Measurements from ENCODE around the gene TJP2. TPM values are rescaled to one million over a fixed set of nuclear protein-coding genes. Genes with fewer than 3 reads are reported as not detected.

The TJP2 gene
- total RNA-seq, 3 donors from 2014 or later (not counting 1 experiment from before 2014, with no cell fraction given), result 6.8 to 10.0 (median 9.6) TPM

GRCh38 chr9:69272212-69272611 lies 98.1 kb downstream of the TJP2 start:
- no peak overlapping the region for H3K27ac Mint-ChIP-seq
- DNase-seq (no peak), ATAC-seq (no peak)
- Histone ChIP-seq H3K4me3 (ENCODE audit: low read length) (no peak overlapping the region), H3K36me3 (ENCODE audit: control insufficient read depth, insufficient read depth, low read length) (no peaks in the 10 kb centered on the region), H3K4me1 (ENCODE audit: control insufficient read depth, insufficient read depth, low read length) (no peaks in the 10 kb centered on the region), H3K27me3 (ENCODE audit: control insufficient read depth, insufficient read depth, low read length) (no peaks in the 10 kb centered on the region), H3K9me3 (ENCODE audit: control insufficient read depth, insufficient read depth, low read length) (no peaks in the 10 kb centered on the region), H3K27ac (ENCODE audit: low read length) (no peak overlapping the region)
- H3K27me3 Mint-ChIP-seq (ENCODE audit: low read depth in 2 of 2), result peaks cover 0 to 2% of the 10 kb centered on the region in 2 donors
- H3K4me1 Mint-ChIP-seq, result no peaks in the 10 kb centered on the region
- WGBS (ENCODE audit: insufficient coverage), result 71% methylated on average over 1 of the region's 1 CpG
- no peaks in the 10 kb centered on the region for H3K36me3 Mint-ChIP-seq
- peaks cover 0 to 2% of the 10 kb centered on the region in 2 donors for H3K9me3 Mint-ChIP-seq
- intact Hi-C loops (cut with micrococcal nuclease), result no loop called here
- TF ChIP-seq, protein P1, sequence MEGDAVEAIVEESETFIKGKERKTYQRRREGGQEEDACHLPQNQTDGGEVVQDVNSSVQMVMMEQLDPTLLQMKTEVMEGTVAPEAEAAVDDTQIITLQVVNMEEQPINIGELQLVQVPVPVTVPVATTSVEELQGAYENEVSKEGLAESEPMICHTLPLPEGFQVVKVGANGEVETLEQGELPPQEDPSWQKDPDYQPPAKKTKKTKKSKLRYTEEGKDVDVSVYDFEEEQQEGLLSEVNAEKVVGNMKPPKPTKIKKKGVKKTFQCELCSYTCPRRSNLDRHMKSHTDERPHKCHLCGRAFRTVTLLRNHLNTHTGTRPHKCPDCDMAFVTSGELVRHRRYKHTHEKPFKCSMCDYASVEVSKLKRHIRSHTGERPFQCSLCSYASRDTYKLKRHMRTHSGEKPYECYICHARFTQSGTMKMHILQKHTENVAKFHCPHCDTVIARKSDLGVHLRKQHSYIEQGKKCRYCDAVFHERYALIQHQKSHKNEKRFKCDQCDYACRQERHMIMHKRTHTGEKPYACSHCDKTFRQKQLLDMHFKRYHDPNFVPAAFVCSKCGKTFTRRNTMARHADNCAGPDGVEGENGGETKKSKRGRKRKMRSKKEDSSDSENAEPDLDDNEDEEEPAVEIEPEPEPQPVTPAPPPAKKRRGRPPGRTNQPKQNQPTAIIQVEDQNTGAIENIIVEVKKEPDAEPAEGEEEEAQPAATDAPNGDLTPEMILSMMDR (IDR thresholded peaks at IDR 0.05), result no peak
- H3K4me3 Mint-ChIP-seq, result no peak overlapping the region

DNA sequence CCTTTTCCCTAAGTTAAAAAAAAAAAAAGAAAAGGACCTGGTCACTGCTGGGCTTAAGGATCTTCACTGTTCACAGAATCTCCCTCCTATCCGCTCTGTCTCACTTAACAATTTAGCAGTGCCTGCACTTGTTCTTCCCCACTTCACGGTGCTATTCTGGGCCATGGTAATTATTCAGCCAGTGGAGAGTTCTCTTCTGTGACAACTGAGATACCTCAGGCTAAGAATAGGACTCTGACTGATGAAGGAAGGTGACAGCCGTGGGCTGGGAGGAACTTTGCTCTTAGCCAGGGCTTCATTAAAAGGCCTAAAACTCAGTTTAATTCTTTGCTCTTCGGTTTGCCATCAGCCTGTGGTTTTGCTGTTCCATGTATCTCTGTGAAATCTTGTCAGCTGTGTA lies 99.1 kb downstream of the TJP2 start:
- no peak overlapping the region for H3K4me3 Mint-ChIP-seq
- WGBS (ENCODE audit: insufficient coverage), result 75% methylated on average over 3 of the region's 4 CpGs

GRCh38 chr9:69276775-69277174 lies 102.7 kb downstream of the TJP2 start:
- no peaks in the 10 kb centered on the region for H3K4me1 ChIP-seq (ENCODE audit: control insufficient read depth, insufficient read depth, low read length)
- WGBS (ENCODE audit: insufficient coverage), result 78% methylated on average over 5 of the region's 5 CpGs
- ATAC-seq, result no peak
- TF ChIP-seq, protein P1 (IDR thresholded peaks at IDR 0.05), result no peak
- no peak overlapping the region for H3K4me3 Mint-ChIP-seq
- DNase-seq, result no peak
- H3K36me3 Mint-ChIP-seq, result no peaks in the 10 kb centered on the region
- no peak overlapping the region for H3K27ac ChIP-seq (ENCODE audit: low read length)
- H3K36me3 ChIP-seq (ENCODE audit: control insufficient read depth, insufficient read depth, low read length), result no peaks in the 10 kb centered on the region
- H3K4me1 Mint-ChIP-seq, result no peaks in the 10 kb centered on the region
- peaks cover 6% of the 10 kb centered on the region in 2 donors for H3K27me3 Mint-ChIP-seq (ENCODE audit: low read depth in 2 of 2)
- no peak overlapping the region for H3K4me3 ChIP-seq (ENCODE audit: low read length)
- no peaks in the 10 kb centered on the region for H3K27me3 ChIP-seq (ENCODE audit: control insufficient read depth, insufficient read depth, low read length)
- intact Hi-C loops (cut with micrococcal nuclease), result no loop called here
- no peak overlapping the region for H3K27ac Mint-ChIP-seq
- peaks cover 3 to 4% of the 10 kb centered on the region in 2 donors for H3K9me3 Mint-ChIP-seq
- H3K9me3 ChIP-seq (ENCODE audit: control insufficient read depth, insufficient read depth, low read length), result no peaks in the 10 kb centered on the region

More for the DNA sequence above, 99.1 kb downstream of the TJP2 start:
- H3K36me3 ChIP-seq (ENCODE audit: control insufficient read depth, insufficient read depth, low read length), result no peaks in the 10 kb centered on the region
- H3K27ac Mint-ChIP-seq, result no peak overlapping the region
- no peak for DNase-seq
- no peaks in the 10 kb centered on the region for H3K27me3 ChIP-seq (ENCODE audit: control insufficient read depth, insufficient read depth, low read length)
- no peaks in the 10 kb centered on the region for H3K4me1 ChIP-seq (ENCODE audit: control insufficient read depth, insufficient read depth, low read length)
- H3K27ac ChIP-seq (ENCODE audit: low read length), result no peak overlapping the region
- peaks cover 0 to 6% of the 10 kb centered on the region in 2 donors for H3K27me3 Mint-ChIP-seq (ENCODE audit: low read depth in 2 of 2)
- H3K9me3 ChIP-seq (ENCODE audit: control insufficient read depth, insufficient read depth, low read length), result no peaks in the 10 kb centered on the region
- TF ChIP-seq, protein P1 (IDR thresholded peaks at IDR 0.05), result no peak
- H3K4me1 Mint-ChIP-seq, result no peaks in the 10 kb centered on the region
- no peak for ATAC-seq
- intact Hi-C loops (cut with micrococcal nuclease), result no loop called here
- peaks cover 3 to 4% of the 10 kb centered on the region in 2 donors for H3K9me3 Mint-ChIP-seq
- H3K36me3 Mint-ChIP-seq, result no peaks in the 10 kb centered on the region
- no peak overlapping the region for H3K4me3 ChIP-seq (ENCODE audit: low read length)

- Histone ChIP-seq H3K27ac (ENCODE audit: low read length) (no peak overlapping the region), H3K4me3 (ENCODE audit: low read length) (no peak overlapping the region), H3K4me1 (ENCODE audit: control insufficient read depth, insufficient read depth, low read length) (no peaks in the 10 kb centered on the region), H3K27me3 (ENCODE audit: control insufficient read depth, insufficient read depth, low read length) (no peaks in the 10 kb centered on the region), H3K9me3 (ENCODE audit: control insufficient read depth, insufficient read depth, low read length) (no peaks in the 10 kb centered on the region), H3K36me3 (ENCODE audit: control insufficient read depth, insufficient read depth, low read length) (no peaks in the 10 kb centered on the region)
- H3K4me3 Mint-ChIP-seq, result no peak overlapping the region
- peaks cover 4 to 6% of the 10 kb centered on the region in 2 donors for H3K27me3 Mint-ChIP-seq (ENCODE audit: low read depth in 2 of 2)
- intact Hi-C loops (cut with micrococcal nuclease), result no loop called here
- no peak overlapping the region for H3K27ac Mint-ChIP-seq
- TF ChIP-seq, protein P1 (IDR thresholded peaks at IDR 0.05), result no peak
- ATAC-seq (no peak), DNase-seq (no peak)
- H3K9me3 Mint-ChIP-seq, result peaks cover 3 to 4% of the 10 kb centered on the region in 2 donors
- no peaks in the 10 kb centered on the region for H3K36me3 Mint-ChIP-seq
- no peaks in the 10 kb centered on the region for H3K4me1 Mint-ChIP-seq
- 71% methylated on average over 2 of the region's 5 CpGs for WGBS (ENCODE audit: insufficient coverage)
Measured at GRCh38 chr9:69279084-69279731, 105.1 kb downstream of the TJP2 start.
